Muscle of arm (tissue), 12 donors: Measurements from ENCODE around the gene USP3. TPM values are rescaled to one million over a fixed set of nuclear protein-coding genes. Genes with fewer than 3 reads are reported as not detected.

ENCODE experiments used
- polyA plus RNA-seq, 12 donors: library from polyadenylated mRNA; unstranded; fragments of 120-200 nt; gene quantifications; one replicate each; pipeline ENCODE4 v1.2.1, GENCODE V29; 2013; ENCODE audit not compliant: insufficient read length in 12 of 12

USP3 gene
- polyA plus RNA-seq, 12 donors = 21.7 to 36.7 (median 26.5) TPM; not detected in 1

Other genes with a start within 250 kb of the USP3 start
- 10 to 100 TPM in 11 of 12 donors, not detected in 1; 11.4 to 15.1 (median 13.8) TPM for gene APH1B, start 227.0 kb upstream of the USP3 start, polyA plus RNA-seq
- 10 to 100 TPM in 1 of 12 donors, 1 to 10 TPM in 6, under 1 TPM in 4, not detected in 1; 0.88 to 11.3 (median 1.4) TPM for gene CA12, start 122.7 kb upstream of the USP3 start, polyA plus RNA-seq
- 10 to 100 TPM in 11 of 12 donors, not detected in 1; 11.3 to 34.7 (median 27.6) TPM for gene FBXL22, start 92.8 kb downstream of the USP3 start, polyA plus RNA-seq